ENCODE measurements around the gene HS6ST1.
"Not testable (repeated sequence)": the region's sequence is repeated elsewhere in the genome, so short reads cannot be mapped to it uniquely, and the experiment has no call there.

Gene HS6ST1

DNA sequence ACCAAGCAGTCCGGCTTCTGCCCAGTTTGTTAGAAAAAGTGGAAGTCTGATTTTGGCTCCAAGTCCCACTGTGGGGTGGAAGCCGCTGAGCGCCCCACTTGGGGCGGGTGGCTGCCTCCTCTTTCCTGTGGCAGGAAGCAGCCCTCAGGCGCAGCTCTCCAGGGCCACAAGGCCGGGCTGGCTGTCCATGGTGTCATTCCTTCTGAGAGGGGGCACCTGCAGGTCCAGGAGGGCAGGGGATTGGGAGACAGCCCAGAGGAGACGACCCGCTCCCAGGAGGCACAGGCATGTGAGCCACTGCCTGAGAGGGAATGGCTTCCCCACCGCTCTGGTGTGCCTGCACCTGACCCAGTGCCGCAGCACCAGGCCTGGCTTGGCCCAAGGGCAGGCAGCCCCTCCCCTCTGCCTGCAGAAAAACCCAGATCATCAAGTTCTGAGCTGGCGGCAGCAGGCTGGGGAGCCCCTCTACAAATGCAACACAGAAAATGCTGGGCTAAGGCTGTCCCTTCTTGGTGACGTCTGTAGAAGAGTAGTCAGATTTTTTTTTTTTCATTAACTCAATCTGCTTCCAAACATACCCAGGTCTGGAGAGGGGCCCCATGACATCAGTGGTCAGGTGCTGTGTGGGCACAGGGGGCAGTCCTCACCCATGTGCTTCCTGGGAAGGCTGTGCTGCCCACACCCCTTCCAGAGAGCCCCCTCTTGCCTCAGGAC, 38.4 kb downstream of the HS6ST1 start:
- DNase-seq, result no peak

DNA sequence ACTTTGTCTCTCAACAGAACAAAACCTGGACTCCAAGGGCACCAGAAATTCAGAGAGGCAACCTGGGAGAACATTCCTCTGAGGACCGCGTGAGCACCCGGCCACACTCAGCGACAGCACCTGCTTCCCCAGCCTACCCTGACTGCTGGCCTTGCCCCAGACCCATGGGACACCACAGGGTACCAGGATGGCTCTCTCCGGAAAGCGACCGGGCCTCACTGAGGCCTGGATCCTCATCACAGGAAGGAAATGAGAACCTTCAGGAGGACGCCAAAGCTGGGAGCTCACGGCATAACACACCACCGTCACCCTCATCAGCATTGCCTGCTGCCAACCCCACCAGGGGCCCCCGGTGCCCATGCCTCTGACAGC, 38.9 kb downstream of the HS6ST1 start:
- DNase-seq, result no peak

DNA sequence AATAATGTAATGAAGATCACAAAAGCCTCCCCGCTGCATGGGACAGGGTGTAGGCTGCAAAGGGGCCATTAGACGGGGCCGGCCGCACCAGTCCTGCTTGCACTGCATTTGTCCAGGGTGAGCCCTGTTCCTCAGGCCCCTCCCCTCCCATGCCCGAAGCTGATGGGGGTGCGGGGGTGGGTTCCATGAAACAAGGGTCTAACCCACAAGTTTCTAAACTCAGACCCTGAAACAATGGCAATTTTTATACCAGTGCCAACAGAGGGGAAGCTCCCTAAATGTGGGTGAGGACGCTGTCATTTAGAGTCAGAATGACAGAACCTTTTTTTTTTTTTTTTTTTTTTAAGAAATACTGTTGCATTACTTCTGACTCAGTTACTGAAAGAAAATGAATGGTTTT, 39.7 kb downstream of the HS6ST1 start:
- DNase-seq, result no peak

- no peak for DNase-seq
These were observed 40.5 kb downstream of the HS6ST1 start for GRCh38 chr2:128277961-128278681.

GRCh38 chr2:128276878-128277675, 41.6 kb downstream of the HS6ST1 start:
- DNase-seq, result no peak

GRCh38 chr2:128275498-128276045, 43.1 kb downstream of the HS6ST1 start:
- no peak for DNase-seq

GRCh38 chr2:128274218-128274617, 44.5 kb downstream of the HS6ST1 start:
- no peak for DNase-seq

DNA sequence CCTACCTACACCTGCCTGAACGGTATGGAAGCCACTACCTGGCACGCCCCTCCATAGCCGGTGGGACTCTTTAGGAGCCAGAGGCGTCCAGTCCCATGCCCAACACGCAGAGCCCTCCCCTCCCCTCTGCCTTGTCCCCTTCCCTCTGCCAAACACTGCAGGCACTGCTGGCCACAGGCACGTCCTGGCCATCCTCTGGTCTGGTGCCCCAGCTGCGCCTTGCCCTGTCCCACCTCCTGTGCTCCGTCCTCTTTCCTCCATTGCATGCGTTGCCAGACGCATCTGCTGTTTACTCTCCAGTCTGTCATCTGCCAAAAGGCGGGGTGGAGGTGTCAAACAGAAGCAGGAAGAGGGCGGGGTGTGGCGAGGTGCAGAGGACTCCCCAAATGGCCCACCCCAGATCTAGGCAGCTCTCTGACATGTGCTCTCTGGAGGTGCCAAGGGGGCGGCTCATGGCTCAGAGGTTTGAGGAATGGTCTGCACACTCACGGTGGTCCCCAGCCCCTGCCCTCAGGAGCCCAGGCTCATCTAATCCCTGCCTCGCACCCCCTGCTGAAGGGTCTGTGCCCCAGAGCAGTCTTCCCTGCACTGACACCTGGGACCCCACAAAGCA, 45.1 kb downstream of the HS6ST1 start:
- DNase-seq, result no peak

DNA sequence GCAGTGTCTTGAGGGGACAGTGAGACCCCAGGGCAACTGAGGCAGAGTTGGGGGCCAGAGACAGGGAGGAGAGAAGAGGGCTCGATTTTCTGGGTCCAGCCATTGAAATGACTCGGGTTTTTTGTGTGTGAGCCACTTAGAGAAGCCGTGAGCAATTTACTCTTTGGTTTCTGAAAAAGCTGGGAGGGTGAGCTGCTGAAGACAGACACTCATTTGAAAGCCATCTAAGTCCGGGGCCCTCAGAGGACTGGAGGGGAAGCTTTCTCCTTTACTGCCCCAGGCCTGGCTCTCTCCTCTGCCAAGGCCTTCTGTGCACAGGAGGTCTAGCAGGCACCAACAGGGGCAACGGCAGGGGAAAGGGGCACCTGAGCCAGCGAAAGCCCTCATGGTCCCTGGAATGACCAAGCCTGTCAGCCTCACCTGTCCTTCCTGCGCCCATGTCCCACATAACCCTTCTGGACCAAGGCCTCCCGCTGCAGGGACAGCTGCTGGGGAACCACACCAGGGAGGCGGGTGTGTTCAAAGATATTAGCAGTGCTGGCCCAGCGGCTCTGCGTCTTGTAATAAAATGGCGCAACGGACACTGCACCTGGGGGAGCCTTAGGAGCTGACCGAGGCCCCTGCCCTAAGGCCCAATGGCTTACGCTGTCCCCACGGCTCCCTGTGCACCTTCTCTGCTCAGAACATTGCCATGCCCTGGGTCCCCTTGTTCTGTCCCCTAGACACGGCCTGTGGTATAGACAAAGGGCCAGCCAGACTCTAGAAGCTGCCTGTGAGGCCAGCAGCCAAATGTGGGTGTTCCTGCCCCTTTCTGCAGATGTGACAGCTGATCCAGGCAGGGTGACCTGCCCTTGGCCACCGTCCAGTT, 45.8 kb downstream of the HS6ST1 start:
- DNase-seq, result no peak

GRCh38 chr2:128271911-128272600, 46.6 kb downstream of the HS6ST1 start:
- peak; percentile 15 for DNase-seq

GRCh38 chr2:128271597-128271910, 47.1 kb downstream of the HS6ST1 start:
- no peak for DNase-seq

DNA sequence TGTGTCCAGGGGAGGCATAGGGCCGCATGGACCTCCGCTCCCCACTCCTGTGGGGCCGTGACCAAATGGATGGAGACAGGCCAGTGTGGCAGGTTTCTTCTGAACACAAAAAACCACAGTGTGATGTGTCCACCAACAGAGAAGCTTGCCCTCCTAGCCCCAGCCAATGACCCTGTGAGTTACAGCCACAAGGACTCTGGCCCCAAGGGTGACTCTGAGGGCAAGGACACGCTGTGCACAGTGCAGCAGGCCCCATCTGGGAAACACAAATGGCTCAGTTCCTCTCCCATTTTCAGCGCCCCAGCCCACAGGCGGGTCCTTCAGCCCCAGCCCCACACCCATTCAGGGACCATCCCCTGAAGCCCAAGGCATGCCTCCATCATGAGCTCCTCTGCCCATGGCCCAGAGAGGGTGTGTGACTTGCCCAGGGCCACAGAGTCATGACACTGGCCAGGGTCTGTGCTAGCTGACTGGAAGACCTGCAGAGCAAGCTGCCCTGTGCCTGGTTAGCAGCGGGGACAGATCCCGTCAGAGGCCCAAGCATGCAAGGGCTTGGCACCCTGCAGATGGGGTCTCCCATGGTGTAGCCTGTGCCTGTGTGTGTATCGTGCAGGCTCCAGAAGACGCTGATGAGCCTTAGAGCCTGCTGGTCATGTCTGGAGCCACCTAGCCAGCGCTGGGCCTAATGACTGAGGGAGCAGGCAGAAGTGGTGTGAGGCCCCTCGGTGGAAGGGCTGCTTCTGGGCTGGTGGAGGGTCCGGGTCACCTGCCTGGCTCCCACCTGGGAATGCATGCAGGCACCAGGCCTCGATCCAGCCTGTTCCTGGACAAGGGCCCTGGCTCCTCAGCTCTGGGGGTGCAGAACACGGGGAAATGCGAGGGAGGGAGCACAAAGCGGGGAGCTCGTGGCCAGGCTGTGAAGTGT, 47.7 kb downstream of the HS6ST1 start:
- DNase-seq, result no peak

DNA sequence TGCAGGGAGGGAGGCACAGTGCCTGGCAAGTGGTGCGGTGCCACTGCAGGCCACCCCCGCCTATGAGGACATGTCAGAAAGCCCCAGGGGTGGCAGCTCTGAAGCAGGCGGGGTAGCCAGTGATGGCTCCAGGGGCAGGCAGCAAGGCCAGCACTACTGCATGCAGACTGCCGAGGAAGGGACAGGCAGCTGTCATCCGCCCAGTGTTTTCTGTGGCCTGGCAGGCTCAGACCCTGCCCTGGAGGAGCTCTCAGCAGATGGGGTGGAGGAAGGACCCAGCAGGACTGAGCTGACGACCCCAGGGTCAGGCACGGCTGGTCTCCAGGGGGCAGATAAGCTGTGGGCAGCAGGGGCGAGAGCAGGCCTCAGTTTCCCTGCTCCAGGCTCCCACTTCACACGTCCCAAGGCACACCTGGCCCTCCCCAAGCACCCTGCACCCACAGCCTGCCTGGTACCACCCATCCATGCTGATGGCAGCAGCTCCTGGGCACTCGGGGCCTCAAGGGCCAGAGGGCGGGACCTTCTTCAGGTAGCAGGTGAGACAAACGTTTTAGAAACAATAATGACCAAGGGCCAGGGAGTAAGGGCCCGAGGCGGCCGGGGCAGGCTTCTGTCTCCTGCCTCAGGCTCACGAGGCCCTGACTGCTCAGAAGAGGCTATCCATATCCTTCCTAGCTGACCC, 48.5 kb downstream of the HS6ST1 start:
- no peak for DNase-seq

- peak; percentile 50 for DNase-seq
These were observed 49.3 kb downstream of the HS6ST1 start for GRCh38 chr2:128269063-128269989.

DNA sequence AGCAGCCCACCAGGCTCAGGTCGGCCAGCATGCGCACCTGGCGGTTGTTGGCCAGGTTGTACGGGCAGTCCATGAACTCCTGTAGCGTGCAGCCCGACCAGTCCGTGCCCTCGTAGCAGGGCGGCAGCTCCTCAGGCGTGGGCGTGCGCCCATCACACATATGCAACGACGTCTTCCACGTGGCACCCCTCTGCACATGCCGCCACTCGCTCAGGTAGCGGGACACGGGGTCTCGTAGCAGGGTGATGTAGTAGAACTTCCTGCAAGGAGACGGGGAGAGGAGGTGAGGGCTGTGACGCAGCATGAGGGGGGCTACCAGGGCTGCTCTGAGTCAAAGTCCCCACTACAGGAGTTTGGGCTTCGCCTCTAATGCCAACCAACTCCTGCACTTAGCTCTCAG, 50.1 kb downstream of the HS6ST1 start:
- not testable (repeated sequence) for DNase-seq

DNA sequence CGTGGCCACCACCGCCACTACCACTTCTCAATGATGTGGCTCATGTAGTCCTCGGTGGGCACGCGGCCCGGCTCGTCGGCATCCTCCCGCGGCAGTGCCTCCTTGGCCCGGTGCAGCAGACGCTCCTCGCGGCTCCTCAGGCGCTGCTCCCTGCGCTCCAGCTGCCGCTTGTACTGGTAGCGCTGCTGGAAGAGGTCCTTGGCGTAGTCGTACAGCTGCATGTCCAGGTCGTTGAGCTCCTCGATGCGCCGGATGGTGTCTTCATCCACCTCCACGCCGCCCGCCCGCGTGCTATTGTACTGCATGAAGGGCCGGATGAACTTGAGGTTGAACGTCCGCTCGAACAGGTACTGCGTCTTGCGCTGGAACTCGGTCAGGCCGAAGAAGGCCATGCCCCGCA, 50.5 kb downstream of the HS6ST1 start:
- DNase-seq, result not testable (repeated sequence)

- DNase-seq, result not testable (repeated sequence)
These were observed 51.0 kb downstream of the HS6ST1 start for GRCh38 chr2:128267649-128268048.

DNA sequence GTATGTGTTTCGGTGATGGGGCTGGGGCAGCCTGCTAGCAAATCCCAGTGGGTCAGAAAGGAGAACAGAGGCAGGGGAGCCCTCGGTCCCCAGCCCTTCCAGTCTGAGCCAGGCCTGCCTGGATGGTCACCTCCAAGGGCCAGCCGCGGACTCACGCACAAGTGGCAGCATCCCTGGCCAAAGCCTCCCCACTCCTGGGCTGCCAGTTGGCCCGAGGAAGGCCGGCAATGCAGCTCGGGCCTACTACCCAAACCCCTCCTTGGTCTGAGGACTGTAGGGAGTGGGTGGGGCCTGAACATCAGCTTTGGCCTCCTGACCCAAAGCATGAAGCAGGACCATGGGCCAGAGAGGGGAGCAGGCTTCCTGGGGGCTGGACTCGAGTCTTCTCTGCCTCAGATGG, 51.5 kb downstream of the HS6ST1 start:
- DNase-seq, result not testable (repeated sequence)

DNA sequence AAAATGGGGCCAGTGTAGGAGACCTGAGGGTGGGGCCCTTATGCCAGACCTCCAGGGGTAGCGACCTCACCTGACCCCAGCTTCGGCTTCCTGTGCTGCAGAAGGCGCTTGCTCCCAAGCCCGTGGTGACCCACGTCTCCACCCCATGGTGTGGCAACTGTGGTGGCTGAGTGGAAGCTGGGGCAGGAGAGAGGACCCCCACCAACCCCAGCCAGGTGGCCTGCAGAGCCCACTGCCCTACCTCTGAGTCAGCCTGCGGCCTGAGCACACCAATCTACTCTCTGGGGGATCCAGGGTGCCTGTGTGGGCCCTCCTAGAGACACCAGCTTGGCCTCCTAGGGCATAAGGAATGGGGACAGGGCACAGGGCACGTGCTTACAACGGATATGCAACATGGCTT, 52.2 kb downstream of the HS6ST1 start:
- DNase-seq, result not testable (repeated sequence)

All from midbrain (tissue), 1 donor.